GM21576 (cell line): ENCODE measurements around the gene MAP4K3.

Source experiments
- ATAC-seq: cut with Tn5 transposase; IDR thresholded peaks from one replicate; pipeline ENCODE4 v1.9.1; 2021; ENCODE audit warnings: mild to moderate bottlenecking, moderate library complexity; ENCODE audit not compliant: unreplicated experiment

MAP4K3 gene

GRCh38 chr2:39436592-39437521 is at the start of gene MAP4K3:
MAP4K3 (minus strand) TSS chr2:39437285; CDS start chr2:39436987, 298 bp downstream.
- peak; percentile 56 for ATAC-seq

- no peak for ATAC-seq
These were observed 49.0 kb upstream of the MAP4K3 start for GRCh38 chr2:39486071-39486470.

GRCh38 chr2:39484620-39485495 is 47.8 kb upstream of the MAP4K3 start:
- ATAC-seq, result no peak

- ATAC-seq, result no peak
These were observed 47.1 kb upstream of the MAP4K3 start for GRCh38 chr2:39484206-39484605.

- no peak for ATAC-seq
These were observed 46.4 kb upstream of the MAP4K3 start for GRCh38 chr2:39483534-39483933.

GRCh38 chr2:39481611-39482010 is 44.5 kb upstream of the MAP4K3 start:
- no peak for ATAC-seq

GRCh38 chr2:39479696-39480095 is 42.6 kb upstream of the MAP4K3 start:
- no peak for ATAC-seq

- ATAC-seq, result no peak
These were observed 42.1 kb upstream of the MAP4K3 start for GRCh38 chr2:39479053-39479670.

- peak; percentile 93 for ATAC-seq
These were observed 39.4 kb upstream of the MAP4K3 start for GRCh38 chr2:39476524-39476923.

- ATAC-seq, result no peak
These were observed 37.9 kb upstream of the MAP4K3 start for GRCh38 chr2:39475006-39475405.

- peak; percentile 66 for ATAC-seq
These were observed 33.5 kb upstream of the MAP4K3 start for GRCh38 chr2:39470580-39470979.

- peak; percentile 84 for ATAC-seq
These were observed 32.7 kb upstream of the MAP4K3 start for GRCh38 chr2:39469807-39470206.

GRCh38 chr2:39468579-39469451 is 31.7 kb upstream of the MAP4K3 start:
- ATAC-seq, result no peak

GRCh38 chr2:39466311-39466710 is 29.2 kb upstream of the MAP4K3 start:
- ATAC-seq, result no peak

- no peak for ATAC-seq
These were observed 27.8 kb upstream of the MAP4K3 start for GRCh38 chr2:39464864-39465263.

- no peak for ATAC-seq
These were observed 18.7 kb upstream of the MAP4K3 start for GRCh38 chr2:39455826-39456225.

GRCh38 chr2:39452396-39452795 is 15.3 kb upstream of the MAP4K3 start:
- ATAC-seq, result no peak

GRCh38 chr2:39451954-39452353 is 14.9 kb upstream of the MAP4K3 start:
- ATAC-seq, result no peak

GRCh38 chr2:39448169-39448502 is 11.1 kb upstream of the MAP4K3 start:
- no peak for ATAC-seq
